CD14-positive monocyte (primary cell): ENCODE results near the gene SAP30BP. TPM values are rescaled to one million over a fixed set of nuclear protein-coding genes. Genes with fewer than 3 reads are reported as not detected.

Source experiments
- DNase-seq, 3 donors: peaks; one replicate each; pipeline ENCODE4 v3.0.0-alpha.2; 2011 to 2022
- H2AFZ ChIP-seq: 2 replicates; pipeline ENCODE4 v1.6.0; 2012; ENCODE audit warnings: mild to moderate bottlenecking, low read depth, low read length, inconsistent platforms; ENCODE audit not compliant: insufficient read depth, poor library complexity, severe bottlenecking
- H3K27ac ChIP-seq, 2 donors: 1 replicate in 1 of 2; 2 replicates in 1 of 2; pipeline ENCODE4 v1.5.1; 2012 to 2013; ENCODE audit warnings: low read length in 2 of 2, control low read depth in 1 of 2, inconsistent platforms in 1 of 2, low read depth in 1 of 2, mild to moderate bottlenecking in 1 of 2
- H3K27me3 ChIP-seq, 2 donors: one replicate each; pipeline versions ENCODE4 v1.6.0 to v1.6.1; 2011 to 2013; ENCODE audit warnings: low read length in 2 of 2; ENCODE audit not compliant: control insufficient read depth in 2 of 2, insufficient read depth in 2 of 2
- H3K36me3 ChIP-seq, 2 donors: replicated peaks in 1 of 2; 1 replicate in 1 of 2; 2 replicates in 1 of 2; pipeline versions ENCODE4 v1.5.1 to v1.6.1; 2012 to 2013; ENCODE audit warnings: low read length in 2 of 2, control low read depth in 1 of 2, inconsistent platforms in 1 of 2, mild to moderate bottlenecking in 1 of 2; ENCODE audit not compliant: insufficient read depth in 2 of 2, control insufficient read depth in 1 of 2
- H3K4me1 ChIP-seq, 2 donors: 1 replicate in 1 of 2; 2 replicates in 1 of 2; pipeline versions ENCODE4 v1.5.1 to v1.6.1; 2012 to 2013; ENCODE audit warnings: low read length in 2 of 2, control low read depth in 1 of 2, inconsistent platforms in 1 of 2, mild to moderate bottlenecking in 1 of 2, moderate library complexity in 1 of 2; ENCODE audit not compliant: insufficient read depth in 2 of 2, control insufficient read depth in 1 of 2
- H3K4me2 ChIP-seq: replicated peaks from 2 replicates; pipeline ENCODE3; 2012; ENCODE audit warnings: low read length, moderate library complexity, mild to moderate bottlenecking; ENCODE audit not compliant: poor library complexity, severe bottlenecking; ENCODE audit errors: extremely low read depth
- H3K4me3 ChIP-seq, 3 experiments: fragments of 200-600 bp in 1 of 3; sonication (generic) in 1 of 3; replicated peaks in 1 of 3; 1 replicate in 2 of 3; 2 replicates in 1 of 3; pipeline ENCODE4 v1.5.1; 2011 to 2013; ENCODE audit warnings: low read length in 3 of 3, mild to moderate bottlenecking in 3 of 3, control low read depth in 2 of 3, low read depth in 2 of 3, inconsistent platforms in 1 of 3, moderate library complexity in 1 of 3
- H3K79me2 ChIP-seq: 2 replicates; pipeline ENCODE4 v1.6.0; 2012; ENCODE audit warnings: mild to moderate bottlenecking, control low read depth, inconsistent platforms, low read length, moderate library complexity; ENCODE audit not compliant: insufficient read depth
- H3K9ac ChIP-seq: 2 replicates; pipeline ENCODE4 v1.6.0; 2017; ENCODE audit warnings: low read length, mild to moderate bottlenecking; ENCODE audit not compliant: insufficient read depth, poor library complexity, severe bottlenecking
- H3K9me3 ChIP-seq, 2 donors: replicated peaks in 1 of 2; 1 replicate in 1 of 2; 2 replicates in 1 of 2; pipeline versions ENCODE4 v1.5.1 to v1.6.1; 2012 to 2013; ENCODE audit warnings: low read length in 2 of 2, control low read depth in 1 of 2; ENCODE audit not compliant: control insufficient read depth in 1 of 2, insufficient read depth in 1 of 2
- H4K20me1 ChIP-seq: 2 replicates; pipeline ENCODE4 v1.6.0; 2012; ENCODE audit warnings: mild to moderate bottlenecking, low read length, control low read depth, moderate library complexity; ENCODE audit not compliant: insufficient read depth
- H3K27ac Mint-ChIP-seq, 7 donors: one replicate each; pipeline ENCODE4 v1.8.0; 2020; ENCODE audit warnings: mild to moderate bottlenecking in 7 of 7, mixed read lengths in 7 of 7, moderate library complexity in 6 of 7, inconsistent platforms in 2 of 7
- H3K27me3 Mint-ChIP-seq, 3 donors: one replicate each; pipeline ENCODE4 v1.8.0; 2021 to 2022; ENCODE audit warnings: low read depth in 3 of 3, mild to moderate bottlenecking in 3 of 3, mixed read lengths in 3 of 3, moderate library complexity in 3 of 3, inconsistent platforms in 1 of 3
- H3K36me3 Mint-ChIP-seq, 2 donors: one replicate each; pipeline ENCODE4 v1.8.0; 2020; ENCODE audit warnings: mixed read lengths in 2 of 2, inconsistent platforms in 1 of 2, mild to moderate bottlenecking in 1 of 2
- H3K4me1 Mint-ChIP-seq: one replicate; pipeline ENCODE4 v1.8.0; 2020; ENCODE audit warnings: mild to moderate bottlenecking, mixed read lengths
- H3K4me3 Mint-ChIP-seq, 2 donors: one replicate each; pipeline ENCODE4 v1.8.0; 2020; ENCODE audit warnings: mild to moderate bottlenecking in 2 of 2, mixed read lengths in 2 of 2, moderate library complexity in 1 of 2
- H3K9me3 Mint-ChIP-seq, 7 donors: one replicate each; pipeline ENCODE4 v1.8.0; 2020 to 2022; ENCODE audit warnings: mixed read lengths in 7 of 7, mild to moderate bottlenecking in 6 of 7, moderate library complexity in 6 of 7, inconsistent platforms in 2 of 7
- CTCF ChIP-seq: fragments of 200-600 bp; IDR thresholded peaks from one replicate; pipeline ENCODE4 v1.8.0; 2022; ENCODE audit warnings: antibody characterized with exemption, mild to moderate bottlenecking
- WGBS: methylation state at CpG from one replicate; pipeline ENCODE4 v1.1.5; 2013; ENCODE audit warnings: missing lambda C conversion rate; ENCODE audit not compliant: insufficient coverage; 5-methylcytosine and 5-hydroxymethylcytosine counted together
- intact Hi-C, 2 donors: fragments of 100-400 bp; cut with micrococcal nuclease; formaldehyde crosslinking; loops; one replicate each; pipeline versions ENCODE4 v1.15.0 to v1.15.1; 2023
- polyA plus RNA-seq, 3 donors: library from polyadenylated mRNA; depleted of rRNA in 1 of 3; unstranded in 2 of 3; stranded (reverse) in 1 of 3; fragments of 300-500 nt in 2 of 3; fragments of >200 nt in 1 of 3; fragmentation: Illumina TruSeq in 2 of 3; gene quantifications; 1 replicate in 2 of 3; 2 replicates in 1 of 3; pipeline ENCODE4 v1.2.3, GENCODE V29; 2012 to 2021

The SAP30BP gene
- polyA plus RNA-seq, 3 donors: 43.8 to 130 (median 61.6) TPM

DNA sequence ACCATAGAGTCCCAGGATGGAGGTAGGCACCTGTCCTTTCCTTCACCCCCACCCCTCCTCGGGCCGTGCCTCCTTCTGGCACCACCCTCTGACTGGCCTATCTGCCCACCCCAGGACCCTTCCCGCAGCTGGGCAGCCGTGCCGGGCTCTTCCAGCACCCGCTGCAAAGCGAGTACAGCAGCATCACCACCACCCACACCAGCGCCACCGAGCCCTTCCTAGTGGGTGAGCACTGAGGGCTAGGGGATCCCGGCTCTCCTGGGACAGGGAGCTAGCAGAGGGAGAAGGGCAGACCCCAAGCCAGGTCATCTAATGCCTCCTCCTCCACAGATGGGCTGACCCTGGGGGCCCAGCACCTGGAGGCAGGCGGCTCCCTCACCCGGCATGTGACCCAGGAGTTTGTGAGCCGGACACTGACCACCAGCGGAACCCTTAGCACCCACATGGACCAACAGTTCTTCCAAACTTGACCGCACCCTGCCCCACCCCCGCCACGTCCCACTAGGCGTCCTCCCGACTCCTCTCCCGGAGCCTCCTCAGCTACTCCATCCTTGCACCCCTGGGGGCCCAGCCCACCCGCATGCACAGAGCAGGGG, 90.0 kb downstream of the SAP30BP start:
- Mint-ChIP-seq H3K27ac (no peak overlapping the region), H3K36me3 (peaks cover 16% of the 10 kb centered on the region in 2 donors), H3K27me3 (peaks cover 3 to 12% (median 6%) of the 10 kb centered on the region in 3 donors), H3K4me3 (no peak overlapping the region), H3K4me1 (peaks cover 25% of the 10 kb centered on the region), H3K9me3 (peaks cover 0 to 4% (median 0%) of the 10 kb centered on the region in 7 donors)
- no peak for DNase-seq
- H3K79me2 ChIP-seq: no peaks in the 10 kb centered on the region
- no peak overlapping the region for H3K4me3 ChIP-seq
- no peak overlapping the region for H3K4me2 ChIP-seq
- peaks cover 23 to 30% of the 10 kb centered on the region in 2 donors for H3K4me1 ChIP-seq
- H3K36me3 ChIP-seq: peaks cover 3 to 23% of the 10 kb centered on the region in 2 donors
- H3K9me3 ChIP-seq: no peaks in the 10 kb centered on the region
- H3K27me3 ChIP-seq: peaks cover 0 to 4% of the 10 kb centered on the region in 2 donors
- intact Hi-C loops: no loop called here
- H3K9ac ChIP-seq: no peak overlapping the region
- H3K27ac ChIP-seq: no peak overlapping the region
- no peak overlapping the region for H2AFZ ChIP-seq
- no peaks in the 10 kb centered on the region for H4K20me1 ChIP-seq
- 89% methylated on average over 12 of the region's 21 CpGs for WGBS
- TF ChIP-seq CTCF: no peak

Other genes starting within 250 kb of the SAP30BP start
- 100 to 1,000 TPM in 1 of 3 donors, 1 to 10 TPM in 2; 7.2 to 129 (median 8.4) TPM for gene TMEM94, start 210.7 kb upstream of the SAP30BP start, polyA plus RNA-seq
- gene CASKIN2, start 151.8 kb upstream of the SAP30BP start, polyA plus RNA-seq: under 1 TPM in 1 of 3 donors, not detected in 2; 0.33 TPM
- 10 to 100 TPM; 10.3 to 13.6 (median 11.8) TPM for gene TSEN54, start 150.8 kb upstream of the SAP30BP start, polyA plus RNA-seq
- gene LLGL2, start 141.6 kb upstream of the SAP30BP start, polyA plus RNA-seq: 1 to 10 TPM; 4.8 to 7.5 (median 5.5) TPM
- gene MYO15B, start 79.5 kb upstream of the SAP30BP start, polyA plus RNA-seq: 100 to 1,000 TPM in 1 of 3 donors, under 1 TPM in 2; 0.17 to 596 (median 0.62) TPM
- gene SMIM5, start 33.9 kb upstream of the SAP30BP start, polyA plus RNA-seq: 1 to 10 TPM in 1 of 3 donors, under 1 TPM in 2; 0.15 to 3.3 (median 0.43) TPM
- gene RECQL5, start 184 bp upstream of the SAP30BP start, polyA plus RNA-seq: 10 to 100 TPM in 1 of 3 donors, 1 to 10 TPM in 2; 3.1 to 27.7 (median 4.4) TPM
- under 1 TPM in 2 of 3 donors, not detected in 1; 0.09 to 0.82 TPM for gene ITGB4, start 54.1 kb downstream of the SAP30BP start, polyA plus RNA-seq
- 100 to 1,000 TPM in 1 of 3 donors, 10 to 100 TPM in 2; 44.8 to 108 (median 84.3) TPM for gene GALK1, start 97.9 kb downstream of the SAP30BP start, polyA plus RNA-seq
- 10 to 100 TPM in 1 of 3 donors, 1 to 10 TPM in 2; 6.3 to 12.9 (median 7.8) TPM for gene UNK, start 117.5 kb downstream of the SAP30BP start, polyA plus RNA-seq
- gene UNC13D, start 177.1 kb downstream of the SAP30BP start, polyA plus RNA-seq: 100 to 1,000 TPM in 1 of 3 donors, 10 to 100 TPM in 2; 28.4 to 111 (median 53.3) TPM
- 10 to 100 TPM; 62.4 to 93.3 (median 67.9) TPM for gene WBP2, start 188.0 kb downstream of the SAP30BP start, polyA plus RNA-seq
- gene TRIM47, start 211.2 kb downstream of the SAP30BP start, polyA plus RNA-seq: under 1 TPM in 1 of 3 donors, not detected in 2; 0.20 TPM
- gene TRIM65, start 229.6 kb downstream of the SAP30BP start, polyA plus RNA-seq: 10 to 100 TPM in 1 of 3 donors, 1 to 10 TPM in 2; 5.6 to 10.4 (median 5.9) TPM
- gene MRPL38, start 237.5 kb downstream of the SAP30BP start, polyA plus RNA-seq: 10 to 100 TPM; 27.8 to 44.1 (median 36.0) TPM